Measurements from ENCODE around the gene TBCK. TPM values are rescaled to one million over a fixed set of nuclear protein-coding genes. Genes with fewer than 3 reads are reported as not detected.
A peak's percentile ranks its signal among the peaks of the same experiment; 100 is the strongest.

TBCK gene
- total RNA-seq, 2 donors from 2014 or later = 32.9 to 46.3 TPM

DNA sequence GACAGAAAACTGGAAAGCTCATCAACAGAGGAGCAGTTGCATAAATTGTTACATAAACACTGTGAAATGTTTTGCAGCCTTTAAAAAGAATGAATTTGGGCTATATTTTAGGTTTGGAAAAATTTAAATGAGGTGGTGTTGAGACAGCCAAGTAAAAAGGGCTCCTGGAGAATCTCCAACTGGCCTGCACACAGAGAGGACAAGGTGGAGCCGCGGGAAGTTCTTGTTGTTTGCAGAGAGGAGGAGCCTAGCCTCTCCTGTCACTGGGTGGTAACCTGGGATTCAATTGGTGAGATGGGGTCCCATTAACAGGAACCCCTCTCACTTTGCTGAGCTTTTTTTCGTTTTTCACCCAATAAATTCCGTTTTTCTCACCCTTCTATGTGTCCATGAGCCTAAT is 39.2 kb upstream of the TBCK start:
- ATAC-seq (ENCODE audit: insufficient number of reproducible peaks, low FRiP score, low read depth) = no peak
- Histone ChIP-seq H3K27ac (peak overlapping the region; percentile 46 to 67), H3K27me3 (replicated peaks; ENCODE audit: insufficient read depth) (no peaks in the 10 kb centered on the region), H3K4me3 (peak overlapping the region; percentile 66), H3K4me1 (ENCODE audit: control insufficient read depth in 1 of 2, low read depth in 2 of 2) (peaks cover 7 to 14% of the 10 kb centered on the region in 2 donors), H3K9me3 (no peaks in the 10 kb centered on the region), H3K36me3 (peaks cover 6% of the 10 kb centered on the region)
- TF ChIP-seq, protein P1, sequence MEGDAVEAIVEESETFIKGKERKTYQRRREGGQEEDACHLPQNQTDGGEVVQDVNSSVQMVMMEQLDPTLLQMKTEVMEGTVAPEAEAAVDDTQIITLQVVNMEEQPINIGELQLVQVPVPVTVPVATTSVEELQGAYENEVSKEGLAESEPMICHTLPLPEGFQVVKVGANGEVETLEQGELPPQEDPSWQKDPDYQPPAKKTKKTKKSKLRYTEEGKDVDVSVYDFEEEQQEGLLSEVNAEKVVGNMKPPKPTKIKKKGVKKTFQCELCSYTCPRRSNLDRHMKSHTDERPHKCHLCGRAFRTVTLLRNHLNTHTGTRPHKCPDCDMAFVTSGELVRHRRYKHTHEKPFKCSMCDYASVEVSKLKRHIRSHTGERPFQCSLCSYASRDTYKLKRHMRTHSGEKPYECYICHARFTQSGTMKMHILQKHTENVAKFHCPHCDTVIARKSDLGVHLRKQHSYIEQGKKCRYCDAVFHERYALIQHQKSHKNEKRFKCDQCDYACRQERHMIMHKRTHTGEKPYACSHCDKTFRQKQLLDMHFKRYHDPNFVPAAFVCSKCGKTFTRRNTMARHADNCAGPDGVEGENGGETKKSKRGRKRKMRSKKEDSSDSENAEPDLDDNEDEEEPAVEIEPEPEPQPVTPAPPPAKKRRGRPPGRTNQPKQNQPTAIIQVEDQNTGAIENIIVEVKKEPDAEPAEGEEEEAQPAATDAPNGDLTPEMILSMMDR (IDR thresholded peaks at IDR 0.05) = no peak
- no peak for DNase-seq (ENCODE audit: low spot score)

GRCh38 chr4:106353786-106354185 is 37.8 kb upstream of the TBCK start:
- H3K36me3 ChIP-seq = peaks cover 7% of the 10 kb centered on the region
- no peaks in the 10 kb centered on the region for H3K27me3 ChIP-seq (replicated peaks; ENCODE audit: insufficient read depth)
- H3K4me1 ChIP-seq (ENCODE audit: control insufficient read depth in 1 of 2, low read depth in 2 of 2) = peaks cover 7 to 14% of the 10 kb centered on the region in 2 donors
- no peak overlapping the region for H3K27ac ChIP-seq
- DNase-seq (ENCODE audit: low spot score) (no peak), ATAC-seq (ENCODE audit: insufficient number of reproducible peaks, low FRiP score, low read depth) (no peak)
- TF ChIP-seq, protein P1 (IDR thresholded peaks at IDR 0.05) = no peak
- H3K9me3 ChIP-seq = no peaks in the 10 kb centered on the region
- no peak overlapping the region for H3K4me3 ChIP-seq

GRCh38 chr4:106351016-106351415 is 35.0 kb upstream of the TBCK start:
- DNase-seq (ENCODE audit: low spot score) (no peak), ATAC-seq (ENCODE audit: insufficient number of reproducible peaks, low FRiP score, low read depth) (no peak)
- Histone ChIP-seq H3K9me3 (no peaks in the 10 kb centered on the region), H3K27ac (no peak overlapping the region), H3K4me1 (ENCODE audit: control insufficient read depth in 1 of 2, low read depth in 2 of 2) (peaks cover 7 to 13% of the 10 kb centered on the region in 2 donors), H3K27me3 (replicated peaks; ENCODE audit: insufficient read depth) (no peaks in the 10 kb centered on the region), H3K4me3 (no peak overlapping the region), H3K36me3 (peaks cover 11% of the 10 kb centered on the region)
- TF ChIP-seq, protein P1 (IDR thresholded peaks at IDR 0.05) = no peak

GRCh38 chr4:106347167-106347566 is 31.2 kb upstream of the TBCK start:
- no peak for DNase-seq (ENCODE audit: low spot score)
- Histone ChIP-seq H3K36me3 (peaks cover 5% of the 10 kb centered on the region), H3K27me3 (replicated peaks; ENCODE audit: insufficient read depth) (no peaks in the 10 kb centered on the region), H3K27ac (no peak overlapping the region), H3K9me3 (no peaks in the 10 kb centered on the region), H3K4me1 (ENCODE audit: control insufficient read depth in 1 of 2, low read depth in 2 of 2) (peaks cover 0 to 7% of the 10 kb centered on the region in 2 donors), H3K4me3 (no peak overlapping the region)
- TF ChIP-seq, protein P1 (IDR thresholded peaks at IDR 0.05) = no peak
- no peak for ATAC-seq (ENCODE audit: insufficient number of reproducible peaks, low FRiP score, low read depth)

- H3K36me3 ChIP-seq = peaks cover 8% of the 10 kb centered on the region
- DNase-seq (ENCODE audit: low spot score) (no peak), ATAC-seq (ENCODE audit: insufficient number of reproducible peaks, low FRiP score, low read depth) (no peak)
- no peak overlapping the region for H3K4me3 ChIP-seq
- TF ChIP-seq, protein P1 (IDR thresholded peaks at IDR 0.05) = no peak
- H3K27ac ChIP-seq = no peak overlapping the region
- H3K4me1 ChIP-seq (ENCODE audit: control insufficient read depth in 1 of 2, low read depth in 2 of 2) = peaks cover 0 to 7% of the 10 kb centered on the region in 2 donors
- no peaks in the 10 kb centered on the region for H3K9me3 ChIP-seq
- no peaks in the 10 kb centered on the region for H3K27me3 ChIP-seq (replicated peaks; ENCODE audit: insufficient read depth)
Measured at GRCh38 chr4:106344647-106344970, 28.6 kb upstream of the TBCK start.
